HG03095 (cell line): ENCODE results near the gene PPWD1.
"Not testable (repeated sequence)": the region's sequence is repeated elsewhere in the genome, so short reads cannot be mapped to it uniquely, and the experiment has no call there.

Experiments used
- ATAC-seq: cut with Tn5 transposase; IDR thresholded peaks from one replicate; pipeline ENCODE4 v1.9.1; 2021; ENCODE audit warnings: moderate library complexity; ENCODE audit not compliant: unreplicated experiment

The PPWD1 gene

GRCh38 chr5:65562731-65563701 is at the start of gene PPWD1, which contains the start of gene CENPK:
PPWD1 (plus strand) TSS chr5:65563296; CDS start chr5:65563311, 15 bp downstream.
CENPK (minus strand) TSS chr5:65563168; CDS start chr5:65554907, 8,261 bp downstream.
- ATAC-seq, result peak; percentile 99

GRCh38 chr5:65525726-65526125 is 37.4 kb upstream of the PPWD1 start:
- ATAC-seq, result no peak

- no peak for ATAC-seq
Measured at GRCh38 chr5:65530904-65531303, 32.2 kb upstream of the PPWD1 start.

GRCh38 chr5:65535529-65535987 is 27.5 kb upstream of the PPWD1 start:
- no peak for ATAC-seq

GRCh38 chr5:65539827-65540226 is 23.3 kb upstream of the PPWD1 start:
- no peak for ATAC-seq

GRCh38 chr5:65544473-65544872 is 18.6 kb upstream of the PPWD1 start:
- ATAC-seq, result no peak

GRCh38 chr5:65546141-65546540 is 17.0 kb upstream of the PPWD1 start:
- ATAC-seq, result no peak

GRCh38 chr5:65548281-65548680 is 14.8 kb upstream of the PPWD1 start:
- no peak for ATAC-seq

GRCh38 chr5:65553941-65554340 is 9.2 kb upstream of the PPWD1 start:
- no peak for ATAC-seq

- no peak for ATAC-seq
Measured at GRCh38 chr5:65555287-65555686, 7.8 kb upstream of the PPWD1 start.

- ATAC-seq, result no peak
Measured at GRCh38 chr5:65556181-65556580, 6.9 kb upstream of the PPWD1 start.

- no peak for ATAC-seq
Measured at GRCh38 chr5:65556718-65557117, 6.4 kb upstream of the PPWD1 start.

GRCh38 chr5:65563777-65564176 is 681 bp downstream of the PPWD1 start:
- ATAC-seq, result no peak

GRCh38 chr5:65566505-65566904 is 3.4 kb downstream of the PPWD1 start:
- no peak for ATAC-seq

GRCh38 chr5:65570598-65571226 is 7.6 kb downstream of the PPWD1 start:
- ATAC-seq, result no peak

- no peak for ATAC-seq
Measured at GRCh38 chr5:65577141-65577540, 14.0 kb downstream of the PPWD1 start.

GRCh38 chr5:65588694-65589093 is 25.6 kb downstream of the PPWD1 start:
- ATAC-seq, result no peak

- ATAC-seq, result not testable (repeated sequence)
Measured at GRCh38 chr5:65601761-65602160, 38.7 kb downstream of the PPWD1 start.

GRCh38 chr5:65611524-65611923 is 48.4 kb downstream of the PPWD1 start:
- no peak for ATAC-seq

GRCh38 chr5:65612298-65612907 is 49.3 kb downstream of the PPWD1 start:
- ATAC-seq, result no peak

GRCh38 chr5:65620021-65620420 is 56.9 kb downstream of the PPWD1 start:
- no peak for ATAC-seq
